CD14-positive monocyte (primary cell): ENCODE results near the gene ZEB1. TPM values are rescaled to one million over a fixed set of nuclear protein-coding genes. Genes with fewer than 3 reads are reported as not detected.

ENCODE experiments used
- DNase-seq, 3 donors: peaks; one replicate each; pipeline ENCODE4 v3.0.0-alpha.2; 2011 to 2022
- H2AFZ ChIP-seq: 2 replicates; pipeline ENCODE4 v1.6.0; 2012; ENCODE audit warnings: mild to moderate bottlenecking, low read depth, low read length, inconsistent platforms; ENCODE audit not compliant: insufficient read depth, poor library complexity, severe bottlenecking
- H3K27ac ChIP-seq, 2 donors: 1 replicate in 1 of 2; 2 replicates in 1 of 2; pipeline ENCODE4 v1.5.1; 2012 to 2013; ENCODE audit warnings: low read length in 2 of 2, control low read depth in 1 of 2, inconsistent platforms in 1 of 2, low read depth in 1 of 2, mild to moderate bottlenecking in 1 of 2
- H3K27me3 ChIP-seq, 2 donors: one replicate each; pipeline versions ENCODE4 v1.6.0 to v1.6.1; 2011 to 2013; ENCODE audit warnings: low read length in 2 of 2; ENCODE audit not compliant: control insufficient read depth in 2 of 2, insufficient read depth in 2 of 2
- H3K36me3 ChIP-seq, 2 donors: replicated peaks in 1 of 2; 1 replicate in 1 of 2; 2 replicates in 1 of 2; pipeline versions ENCODE4 v1.5.1 to v1.6.1; 2012 to 2013; ENCODE audit warnings: low read length in 2 of 2, control low read depth in 1 of 2, inconsistent platforms in 1 of 2, mild to moderate bottlenecking in 1 of 2; ENCODE audit not compliant: insufficient read depth in 2 of 2, control insufficient read depth in 1 of 2
- H3K4me1 ChIP-seq, 2 donors: 1 replicate in 1 of 2; 2 replicates in 1 of 2; pipeline versions ENCODE4 v1.5.1 to v1.6.1; 2012 to 2013; ENCODE audit warnings: low read length in 2 of 2, control low read depth in 1 of 2, inconsistent platforms in 1 of 2, mild to moderate bottlenecking in 1 of 2, moderate library complexity in 1 of 2; ENCODE audit not compliant: insufficient read depth in 2 of 2, control insufficient read depth in 1 of 2
- H3K4me2 ChIP-seq: replicated peaks from 2 replicates; pipeline ENCODE3; 2012; ENCODE audit warnings: low read length, moderate library complexity, mild to moderate bottlenecking; ENCODE audit not compliant: poor library complexity, severe bottlenecking; ENCODE audit errors: extremely low read depth
- H3K4me3 ChIP-seq, 3 experiments: fragments of 200-600 bp in 1 of 3; sonication (generic) in 1 of 3; replicated peaks in 1 of 3; 1 replicate in 2 of 3; 2 replicates in 1 of 3; pipeline ENCODE4 v1.5.1; 2011 to 2013; ENCODE audit warnings: low read length in 3 of 3, mild to moderate bottlenecking in 3 of 3, control low read depth in 2 of 3, low read depth in 2 of 3, inconsistent platforms in 1 of 3, moderate library complexity in 1 of 3
- H3K79me2 ChIP-seq: 2 replicates; pipeline ENCODE4 v1.6.0; 2012; ENCODE audit warnings: mild to moderate bottlenecking, control low read depth, inconsistent platforms, low read length, moderate library complexity; ENCODE audit not compliant: insufficient read depth
- H3K9ac ChIP-seq: 2 replicates; pipeline ENCODE4 v1.6.0; 2017; ENCODE audit warnings: low read length, mild to moderate bottlenecking; ENCODE audit not compliant: insufficient read depth, poor library complexity, severe bottlenecking
- H3K9me3 ChIP-seq, 2 donors: replicated peaks in 1 of 2; 1 replicate in 1 of 2; 2 replicates in 1 of 2; pipeline versions ENCODE4 v1.5.1 to v1.6.1; 2012 to 2013; ENCODE audit warnings: low read length in 2 of 2, control low read depth in 1 of 2; ENCODE audit not compliant: control insufficient read depth in 1 of 2, insufficient read depth in 1 of 2
- H4K20me1 ChIP-seq: 2 replicates; pipeline ENCODE4 v1.6.0; 2012; ENCODE audit warnings: mild to moderate bottlenecking, low read length, control low read depth, moderate library complexity; ENCODE audit not compliant: insufficient read depth
- H3K27ac Mint-ChIP-seq, 7 donors: one replicate each; pipeline ENCODE4 v1.8.0; 2020; ENCODE audit warnings: mild to moderate bottlenecking in 7 of 7, mixed read lengths in 7 of 7, moderate library complexity in 6 of 7, inconsistent platforms in 2 of 7
- H3K27me3 Mint-ChIP-seq, 3 donors: one replicate each; pipeline ENCODE4 v1.8.0; 2021 to 2022; ENCODE audit warnings: low read depth in 3 of 3, mild to moderate bottlenecking in 3 of 3, mixed read lengths in 3 of 3, moderate library complexity in 3 of 3, inconsistent platforms in 1 of 3
- H3K36me3 Mint-ChIP-seq, 2 donors: one replicate each; pipeline ENCODE4 v1.8.0; 2020; ENCODE audit warnings: mixed read lengths in 2 of 2, inconsistent platforms in 1 of 2, mild to moderate bottlenecking in 1 of 2
- H3K4me1 Mint-ChIP-seq: one replicate; pipeline ENCODE4 v1.8.0; 2020; ENCODE audit warnings: mild to moderate bottlenecking, mixed read lengths
- H3K4me3 Mint-ChIP-seq, 2 donors: one replicate each; pipeline ENCODE4 v1.8.0; 2020; ENCODE audit warnings: mild to moderate bottlenecking in 2 of 2, mixed read lengths in 2 of 2, moderate library complexity in 1 of 2
- H3K9me3 Mint-ChIP-seq, 7 donors: one replicate each; pipeline ENCODE4 v1.8.0; 2020 to 2022; ENCODE audit warnings: mixed read lengths in 7 of 7, mild to moderate bottlenecking in 6 of 7, moderate library complexity in 6 of 7, inconsistent platforms in 2 of 7
- CTCF ChIP-seq: fragments of 200-600 bp; IDR thresholded peaks from one replicate; pipeline ENCODE4 v1.8.0; 2022; ENCODE audit warnings: antibody characterized with exemption, mild to moderate bottlenecking
- WGBS: methylation state at CpG from one replicate; pipeline ENCODE4 v1.1.5; 2013; ENCODE audit warnings: missing lambda C conversion rate; ENCODE audit not compliant: insufficient coverage; 5-methylcytosine and 5-hydroxymethylcytosine counted together
- intact Hi-C, 2 donors: fragments of 100-400 bp; cut with micrococcal nuclease; formaldehyde crosslinking; loops; one replicate each; pipeline versions ENCODE4 v1.15.0 to v1.15.1; 2023
- polyA plus RNA-seq, 3 donors: library from polyadenylated mRNA; depleted of rRNA in 1 of 3; unstranded in 2 of 3; stranded (reverse) in 1 of 3; fragments of 300-500 nt in 2 of 3; fragments of >200 nt in 1 of 3; fragmentation: Illumina TruSeq in 2 of 3; gene quantifications; 1 replicate in 2 of 3; 2 replicates in 1 of 3; pipeline ENCODE4 v1.2.3, GENCODE V29; 2012 to 2021

The ZEB1 gene
- polyA plus RNA-seq, 3 donors: 0.13 to 0.20 TPM; not detected in 1

GRCh38 chr10:31515116-31515515 is 196.1 kb downstream of the ZEB1 start:
- Histone ChIP-seq H3K9me3 (no peaks in the 10 kb centered on the region), H3K4me2 (no peak overlapping the region), H3K36me3 (no peaks in the 10 kb centered on the region), H4K20me1 (no peaks in the 10 kb centered on the region), H2AFZ (no peak overlapping the region), H3K27me3 (no peaks in the 10 kb centered on the region), H3K4me3 (no peak overlapping the region), H3K27ac (no peak overlapping the region), H3K9ac (no peak overlapping the region), H3K79me2 (no peaks in the 10 kb centered on the region), H3K4me1 (no peaks in the 10 kb centered on the region)
- H3K4me1 Mint-ChIP-seq: peaks cover 4% of the 10 kb centered on the region
- H3K27ac Mint-ChIP-seq: no peak overlapping the region
- H3K36me3 Mint-ChIP-seq: peaks cover 0 to 1% of the 10 kb centered on the region in 2 donors
- no peak for DNase-seq
- H3K4me3 Mint-ChIP-seq: no peak overlapping the region
- peaks cover 0 to 2% (median 0%) of the 10 kb centered on the region in 7 donors for H3K9me3 Mint-ChIP-seq
- H3K27me3 Mint-ChIP-seq: no peaks in the 10 kb centered on the region
- intact Hi-C loops: no loop called here
- TF ChIP-seq CTCF: no peak
- no CpG with 5 or more reads among the region's 2 CpGs for WGBS

- no peak for TF ChIP-seq CTCF
- H3K4me3 Mint-ChIP-seq: no peak overlapping the region
These were observed 196.9 kb downstream of the ZEB1 start for GRCh38 chr10:31515819-31516402.

More at GRCh38 chr10:31515819-31516402, 196.9 kb downstream of the ZEB1 start:
- H3K27ac ChIP-seq: no peak overlapping the region
- H3K4me1 ChIP-seq: no peaks in the 10 kb centered on the region
- Mint-ChIP-seq H3K4me1 (peaks cover 4% of the 10 kb centered on the region), H3K36me3 (peaks cover 0 to 1% of the 10 kb centered on the region in 2 donors), H3K9me3 (no peaks in the 10 kb centered on the region), H3K27me3 (no peaks in the 10 kb centered on the region), H3K27ac (no peak overlapping the region)
- H3K36me3 ChIP-seq: no peaks in the 10 kb centered on the region
- no peak overlapping the region for H3K9ac ChIP-seq
- H2AFZ ChIP-seq: no peak overlapping the region
- H3K9me3 ChIP-seq: no peaks in the 10 kb centered on the region
- no peaks in the 10 kb centered on the region for H3K79me2 ChIP-seq
- H3K27me3 ChIP-seq: no peaks in the 10 kb centered on the region
- no peaks in the 10 kb centered on the region for H4K20me1 ChIP-seq
- no peak overlapping the region for H3K4me3 ChIP-seq
- intact Hi-C loops: no loop called here
- no peak for DNase-seq
- no peak overlapping the region for H3K4me2 ChIP-seq
